ENCODE results near the gene ABHD12B.
"Not testable (repeated sequence)": the region's sequence is repeated elsewhere in the genome, so short reads cannot be mapped to it uniquely, and the experiment has no call there.

DNA sequence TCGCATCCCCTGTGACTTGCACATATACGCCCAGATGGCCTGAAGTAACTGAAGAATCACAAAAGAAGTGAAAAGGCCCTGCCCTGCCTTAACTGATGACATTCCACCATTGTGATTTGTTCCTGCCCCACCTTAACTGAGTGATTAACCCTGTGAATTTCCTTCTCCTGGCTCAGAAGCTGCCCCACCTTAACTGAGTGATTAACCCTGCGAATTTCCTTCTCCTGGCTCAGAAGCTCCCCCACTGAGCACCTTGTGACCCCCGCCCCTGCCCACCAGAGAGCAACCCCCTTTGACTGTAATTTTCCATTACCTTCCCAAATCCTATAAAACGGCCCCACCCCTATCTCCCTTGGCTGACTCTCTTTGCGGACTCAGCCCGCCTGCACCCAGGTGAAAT, 24.6 kb downstream of the ABHD12B start:
- TF ChIP-seq, protein P1, sequence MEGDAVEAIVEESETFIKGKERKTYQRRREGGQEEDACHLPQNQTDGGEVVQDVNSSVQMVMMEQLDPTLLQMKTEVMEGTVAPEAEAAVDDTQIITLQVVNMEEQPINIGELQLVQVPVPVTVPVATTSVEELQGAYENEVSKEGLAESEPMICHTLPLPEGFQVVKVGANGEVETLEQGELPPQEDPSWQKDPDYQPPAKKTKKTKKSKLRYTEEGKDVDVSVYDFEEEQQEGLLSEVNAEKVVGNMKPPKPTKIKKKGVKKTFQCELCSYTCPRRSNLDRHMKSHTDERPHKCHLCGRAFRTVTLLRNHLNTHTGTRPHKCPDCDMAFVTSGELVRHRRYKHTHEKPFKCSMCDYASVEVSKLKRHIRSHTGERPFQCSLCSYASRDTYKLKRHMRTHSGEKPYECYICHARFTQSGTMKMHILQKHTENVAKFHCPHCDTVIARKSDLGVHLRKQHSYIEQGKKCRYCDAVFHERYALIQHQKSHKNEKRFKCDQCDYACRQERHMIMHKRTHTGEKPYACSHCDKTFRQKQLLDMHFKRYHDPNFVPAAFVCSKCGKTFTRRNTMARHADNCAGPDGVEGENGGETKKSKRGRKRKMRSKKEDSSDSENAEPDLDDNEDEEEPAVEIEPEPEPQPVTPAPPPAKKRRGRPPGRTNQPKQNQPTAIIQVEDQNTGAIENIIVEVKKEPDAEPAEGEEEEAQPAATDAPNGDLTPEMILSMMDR (IDR thresholded peaks at IDR 0.05; ENCODE audit: low read length), result not testable (repeated sequence)
- not testable (repeated sequence) for TF ChIP-seq EZH2phosphoT487 (IDR thresholded peaks at IDR 0.05; ENCODE audit: low read length); EZH2 (optimal IDR thresholded peaks at IDR 0.05; ENCODE audit: low read depth, low read length)

Data from MM.1S (cell line).